Measurements from ENCODE around the gene IRX6. TPM values are rescaled to one million over a fixed set of nuclear protein-coding genes. Genes with fewer than 3 reads are reported as not detected.

The IRX6 gene
- not detected in 2 replicates for total RNA-seq (2016; rRNA removed; fragmentation: Illumina TruSeq; extraction: Trizol)
- total RNA-seq (2016; cell fraction: cytosol; rRNA removed; fragmentation: Illumina TruSeq; extraction: Trizol; ENCODE audit: low read depth): not detected in 2 replicates
- not detected in 2 replicates for total RNA-seq (2016; cell fraction: insoluble cytoplasmic fraction; rRNA removed; fragmentation: Illumina TruSeq; extraction: Trizol)
- total RNA-seq (2016; cell fraction: membrane; rRNA removed; fragmentation: Illumina TruSeq; extraction: Trizol): not detected in 2 replicates
- total RNA-seq (2016; cell fraction: nucleus; rRNA removed; fragmentation: Illumina TruSeq; extraction: Trizol): not detected in 2 replicates
- not detected in 2 replicates for polyA plus RNA-seq (2011; rRNA removed)
- not detected in 2 replicates for polyA plus RNA-seq (2011; cell fraction: cytosol; rRNA removed)
- polyA plus RNA-seq (2011; cell fraction: nucleus; rRNA removed): not detected in 2 replicates
- not detected in 2 replicates for polyA plus RNA-seq (2012)
- not detected in 2 replicates for polyA plus RNA-seq (2016; cell fraction: cytosol; fragmentation: Illumina TruSeq; extraction: Trizol; ENCODE audit: low read depth)
- polyA plus RNA-seq (2016; cell fraction: insoluble cytoplasmic fraction; fragmentation: Illumina TruSeq; extraction: Trizol; ENCODE audit: low read depth): not detected in 2 replicates
- polyA plus RNA-seq (2016; cell fraction: membrane; fragmentation: Illumina TruSeq; extraction: Trizol; ENCODE audit: low read depth): not detected in 2 replicates
- polyA plus RNA-seq (2016; cell fraction: nucleus; fragmentation: Illumina TruSeq; extraction: Trizol; ENCODE audit: insufficient read depth, low read depth): not detected in 2 replicates
- not detected in 2 replicates for polyA minus RNA-seq (2011; rRNA and poly(A)+ RNA removed; ENCODE audit: low replicate concordance)
- polyA minus RNA-seq (2011; cell fraction: cytosol; rRNA and poly(A)+ RNA removed): not detected in 2 replicates
- not detected in 2 replicates for polyA minus RNA-seq (2011; cell fraction: nucleus; rRNA and poly(A)+ RNA removed)
- Bru-seq, nascent RNA: not detected
- BruChase-seq, experiment 1, labeled RNA remaining after a 6-hour chase: not detected
- BruChase-seq, experiment 2, labeled RNA remaining after a 2-hour chase: not detected
- long read RNA-seq, experiment 1: 0 reads
- long read RNA-seq, experiment 2: 0 reads

DNA sequence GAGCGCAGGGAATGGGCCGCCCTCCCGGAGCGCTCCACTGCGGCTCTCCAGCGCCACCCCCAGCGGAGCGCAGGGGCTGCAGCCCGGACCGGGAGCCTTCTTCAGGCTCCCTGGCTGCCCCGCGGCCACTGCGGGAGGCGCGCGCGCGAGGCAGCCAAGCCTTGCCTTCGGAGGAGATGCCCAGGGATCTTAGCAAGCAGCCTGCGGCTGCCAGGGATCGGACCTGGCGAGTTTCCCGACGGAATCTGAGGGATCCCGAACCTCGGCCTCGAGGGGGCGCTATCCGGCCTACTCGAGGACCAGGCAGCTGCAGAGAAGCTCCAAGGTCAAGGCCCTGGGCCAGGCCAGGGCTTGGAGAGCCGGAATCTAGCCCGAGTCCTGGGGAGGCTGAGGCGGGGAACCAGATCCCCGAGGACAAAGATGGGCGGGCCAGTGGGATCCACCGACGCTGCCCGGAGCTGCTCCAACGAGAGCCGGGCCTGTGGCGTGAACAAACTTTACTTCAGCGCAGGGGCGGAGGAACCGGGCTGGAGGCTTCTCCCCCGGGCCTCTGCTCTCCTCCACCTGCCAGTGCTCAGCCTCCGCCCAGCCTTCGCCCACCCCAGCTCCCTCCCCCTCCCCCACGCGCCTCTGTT is at the start of gene IRX6:
Gene IRX6, plus strand, starts transcription at position 567 of the 635 bp plus-strand sequence. CDS start 889 bp downstream, outside the sequence.
- Histone ChIP-seq H3K27me3 (ENCODE audit: control insufficient read depth in 1 of 2, insufficient read depth in 2 of 2, low read length in 2 of 2) (peaks cover 5 to 57% of the 10 kb centered on the region in 2 experiments; a peak in 3 of 5 replicates), H2AFZ (ENCODE audit: low read length) (no peak within 1 kb of the TSS), H3K4me3 (replicated peaks in 1 of 3; ENCODE audit: insufficient read depth in 1 of 3, low read depth in 2 of 3, low read length in 3 of 3) (no peak within 1 kb of the TSS), H3K4me1 (ENCODE audit: insufficient read depth, low read length) (no peaks in the 10 kb centered on the region), H3K4me2 (ENCODE audit: low read depth, low read length) (no peak within 1 kb of the TSS), H3K27ac (ENCODE audit: extremely low read length, insufficient read depth, low read length) (no peak within 1 kb of the TSS), H3K36me3 (replicated peaks in 1 of 2; ENCODE audit: control insufficient read depth in 1 of 2, insufficient read depth in 2 of 2, low read length in 2 of 2) (no peaks in the 10 kb centered on the region), H3K9ac (ENCODE audit: insufficient read depth, low read depth, low read length) (no peak within 1 kb of the TSS), H4K20me1 (ENCODE audit: insufficient read depth, low read length) (no peaks in the 10 kb centered on the region), H3K79me2 (ENCODE audit: insufficient read depth, low read length) (no peaks in the 10 kb centered on the region), H3K9me3 (ENCODE audit: low read length) (no peaks in the 10 kb centered on the region)
- ChIA-PET POLR2A (no interaction called here), CTCF (ENCODE audit: low intra/inter-chr PET ratio, low total read pairs) (no interaction called here)
- intact Hi-C loops (cut with micrococcal nuclease; ENCODE audit: unreplicated experiment) (no loop called here), in situ Hi-C loops (cut with HindIII; ENCODE audit: extremely low pct_ligation_motif_present, low pct_unique_long_range_greater_than_20kb) (no loop called here)
- no peak for FAIRE-seq
- no TSS peak for BruUV-seq (replicated peaks)
- ATAC-seq: peak; percentile 63
- no peak for DNase-seq (ENCODE audit: low spot score)
- WGBS (ENCODE audit: low lambda C conversion rate): 35% methylated on average over 15 of the region's 49 CpGs
- TF ChIP-seq, protein P1, sequence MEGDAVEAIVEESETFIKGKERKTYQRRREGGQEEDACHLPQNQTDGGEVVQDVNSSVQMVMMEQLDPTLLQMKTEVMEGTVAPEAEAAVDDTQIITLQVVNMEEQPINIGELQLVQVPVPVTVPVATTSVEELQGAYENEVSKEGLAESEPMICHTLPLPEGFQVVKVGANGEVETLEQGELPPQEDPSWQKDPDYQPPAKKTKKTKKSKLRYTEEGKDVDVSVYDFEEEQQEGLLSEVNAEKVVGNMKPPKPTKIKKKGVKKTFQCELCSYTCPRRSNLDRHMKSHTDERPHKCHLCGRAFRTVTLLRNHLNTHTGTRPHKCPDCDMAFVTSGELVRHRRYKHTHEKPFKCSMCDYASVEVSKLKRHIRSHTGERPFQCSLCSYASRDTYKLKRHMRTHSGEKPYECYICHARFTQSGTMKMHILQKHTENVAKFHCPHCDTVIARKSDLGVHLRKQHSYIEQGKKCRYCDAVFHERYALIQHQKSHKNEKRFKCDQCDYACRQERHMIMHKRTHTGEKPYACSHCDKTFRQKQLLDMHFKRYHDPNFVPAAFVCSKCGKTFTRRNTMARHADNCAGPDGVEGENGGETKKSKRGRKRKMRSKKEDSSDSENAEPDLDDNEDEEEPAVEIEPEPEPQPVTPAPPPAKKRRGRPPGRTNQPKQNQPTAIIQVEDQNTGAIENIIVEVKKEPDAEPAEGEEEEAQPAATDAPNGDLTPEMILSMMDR (CRISPR knock-in tag; IDR thresholded peaks at IDR 0.05): peak; percentile 36
- no peak for TF ChIP-seq NFATC3 (CRISPR knock-in tag; IDR thresholded peaks at IDR 0.05)

Measured in HepG2 (cell line).